ENCODE results near the gene SOD3.

SOD3 gene

DNA sequence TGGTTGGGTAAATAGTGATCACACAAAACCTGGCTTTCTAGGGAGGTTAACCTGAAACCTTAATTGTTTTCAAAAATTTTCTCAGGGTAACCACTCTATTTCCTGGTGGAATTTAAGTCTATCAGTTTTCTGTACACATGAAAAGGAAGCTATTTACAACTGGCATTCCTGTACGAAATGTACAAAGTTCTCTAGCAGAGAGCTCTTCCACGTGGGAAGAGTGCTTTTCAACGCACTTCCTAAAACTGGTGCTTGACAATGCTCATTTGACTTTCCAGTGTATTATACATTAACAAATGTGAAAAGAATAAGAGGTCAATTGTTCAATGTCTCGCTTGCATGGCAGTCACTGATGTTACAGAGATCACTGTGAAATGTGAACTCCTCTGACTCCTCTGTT is 2.8 kb upstream of the SOD3 start:
- H3K27ac ChIP-seq, result no peak overlapping the region
- H3K4me3 ChIP-seq, result no peak overlapping the region
- H3K9me3 ChIP-seq, result no peaks in the 10 kb centered on the region
- no peaks in the 10 kb centered on the region for H3K27me3 ChIP-seq
- no peaks in the 10 kb centered on the region for H3K36me3 ChIP-seq
- peaks cover 21% of the 10 kb centered on the region for H3K4me1 ChIP-seq
- H3K4me2 ChIP-seq, result no peak overlapping the region
- no peaks in the 10 kb centered on the region for H4K20me1 ChIP-seq
- no peak for TF ChIP-seq Cebpa-rat (IDR thresholded peaks at IDR 0.05)
- no peak overlapping the region for H3K9ac ChIP-seq

- Histone ChIP-seq H3K4me3 (no peak overlapping the region), H3K4me2 (peak overlapping the region; percentile 40), H3K27ac (no peak overlapping the region), H3K27me3 (no peaks in the 10 kb centered on the region), H3K9ac (no peak overlapping the region), H3K36me3 (no peaks in the 10 kb centered on the region), H3K9me3 (no peaks in the 10 kb centered on the region), H3K4me1 (peaks cover 25% of the 10 kb centered on the region), H4K20me1 (no peaks in the 10 kb centered on the region)
- TF ChIP-seq Cebpa-rat (IDR thresholded peaks at IDR 0.05), result no peak
These were observed 2.0 kb upstream of the SOD3 start for GRCh38 chr4:24793219-24794005.

DNA sequence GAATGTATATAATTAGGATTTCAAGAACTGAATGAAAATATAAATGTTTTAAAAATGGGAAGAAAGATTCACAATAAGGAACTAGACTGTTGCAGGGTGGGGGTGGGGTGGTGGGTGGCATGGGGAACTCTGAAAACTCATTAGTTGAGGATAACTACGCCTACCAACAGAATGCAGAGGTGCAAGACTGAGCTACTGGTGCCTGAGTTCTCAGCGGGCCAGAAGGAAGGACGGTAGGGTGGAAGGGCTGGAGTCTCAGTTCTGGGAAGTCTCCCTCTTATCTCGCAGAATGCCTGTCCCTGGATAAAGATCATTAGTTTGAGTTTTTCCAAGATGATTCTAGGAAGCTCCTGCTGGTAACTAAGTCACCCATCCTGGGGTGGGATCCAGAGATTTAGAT is 1.3 kb upstream of the SOD3 start:
- Histone ChIP-seq H3K4me3 (no peak overlapping the region), H4K20me1 (no peaks in the 10 kb centered on the region), H3K9me3 (peaks cover under 1% of the 10 kb centered on the region; the same call in 1 of the 2 replicates), H3K9ac (no peak overlapping the region), H3K36me3 (no peaks in the 10 kb centered on the region; the same call in 1 of the 2 replicates), H3K27ac (no peak overlapping the region), H3K4me2 (peak overlapping the region; percentile 14; the same call in 1 of the 2 replicates), H3K27me3 (no peaks in the 10 kb centered on the region), H3K4me1 (peaks cover 25% of the 10 kb centered on the region)
- TF ChIP-seq Cebpa-rat (IDR thresholded peaks at IDR 0.05), result no peak

- Histone ChIP-seq H3K27ac (no peak overlapping the region), H3K27me3 (no peaks in the 10 kb centered on the region), H3K9me3 (peaks cover 4% of the 10 kb centered on the region), H4K20me1 (no peaks in the 10 kb centered on the region), H3K4me1 (peaks cover 30% of the 10 kb centered on the region), H3K36me3 (no peaks in the 10 kb centered on the region; the same call in 1 of the 2 replicates), H3K4me3 (no peak overlapping the region), H3K4me2 (0 out of 2 replicates have a peak overlapping the region, but pooled peaks have one; percentile 14), H3K9ac (no peak overlapping the region)
- TF ChIP-seq Cebpa-rat (IDR thresholded peaks at IDR 0.05), result no peak
These were observed 893 bp upstream of the SOD3 start for GRCh38 chr4:24794480-24794879.

DNA sequence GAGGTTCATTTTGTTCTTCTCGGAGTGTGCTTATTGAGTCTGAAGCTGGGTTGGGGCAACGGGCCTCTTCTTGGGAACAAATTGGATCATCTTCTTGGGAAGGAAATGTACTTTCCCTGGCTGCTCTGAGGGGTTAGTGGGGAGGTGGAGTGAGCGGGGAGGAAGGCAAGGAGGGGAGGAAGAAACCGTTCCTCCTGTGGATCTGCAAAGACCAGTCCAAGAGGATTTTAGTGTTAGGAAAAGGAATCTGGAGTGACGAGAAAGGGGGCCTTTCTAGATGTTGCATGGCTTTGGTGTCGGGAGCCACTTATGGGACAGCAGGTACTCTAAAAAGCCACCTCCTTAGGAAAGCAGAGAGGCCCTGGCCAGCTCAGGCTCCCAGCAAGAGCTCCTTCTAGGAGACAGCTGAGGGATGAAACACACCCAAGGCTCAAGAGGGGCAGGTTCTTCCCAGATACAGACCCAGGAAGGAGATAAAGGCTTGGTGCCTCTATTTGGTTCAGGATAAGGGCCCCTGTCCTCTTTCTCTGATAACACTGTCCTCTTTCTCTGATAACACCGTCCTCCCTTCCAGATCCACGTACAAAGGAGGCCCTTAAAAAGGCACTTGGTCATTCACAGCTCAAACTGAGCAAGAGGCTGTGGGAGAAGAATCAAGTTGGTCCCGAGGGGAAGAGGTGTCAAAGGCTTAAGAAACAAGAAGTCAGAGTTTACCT is 451 bp downstream of the SOD3 start:
- H3K9me3 ChIP-seq, result peaks cover 11% of the 10 kb centered on the region
- H3K27ac ChIP-seq, result peak overlapping the region; percentile 9; the same call in 1 of the 2 replicates
- TF ChIP-seq Cebpa-rat (IDR thresholded peaks at IDR 0.05), result no peak
- no peaks in the 10 kb centered on the region for H3K27me3 ChIP-seq
- H3K4me3 ChIP-seq, result no peak overlapping the region
- no peaks in the 10 kb centered on the region for H4K20me1 ChIP-seq
- H3K36me3 ChIP-seq, result no peaks in the 10 kb centered on the region; the same call in 1 of the 2 replicates
- H3K4me2 ChIP-seq, result no peak overlapping the region
- peaks cover 43% of the 10 kb centered on the region for H3K4me1 ChIP-seq
- H3K9ac ChIP-seq, result no peak overlapping the region

DNA sequence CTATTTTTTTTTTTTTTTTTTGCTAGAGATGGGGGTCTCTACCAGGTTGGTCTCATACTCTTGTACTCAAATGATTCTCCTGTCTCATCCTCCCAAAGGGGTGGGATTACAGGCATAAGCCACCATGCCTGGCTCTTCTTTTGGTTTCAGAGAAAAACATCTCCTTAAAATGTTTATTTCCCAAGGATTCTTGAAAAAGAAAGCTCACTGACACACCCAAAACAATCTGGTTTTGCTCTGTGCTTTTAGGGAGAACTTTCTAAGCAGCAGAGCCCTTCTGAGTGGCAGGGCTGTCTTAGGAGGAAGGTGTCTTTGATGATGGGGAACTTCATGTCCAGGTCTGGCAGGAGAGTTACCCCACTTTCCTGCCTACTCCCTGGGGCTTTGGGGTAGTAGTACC is 1.2 kb downstream of the SOD3 start:
- Histone ChIP-seq H3K4me3 (no peak overlapping the region), H3K9me3 (peaks cover 11% of the 10 kb centered on the region), H3K4me1 (peaks cover 51% of the 10 kb centered on the region), H3K27ac (no peak overlapping the region), H3K4me2 (no peak overlapping the region), H3K27me3 (no peaks in the 10 kb centered on the region), H4K20me1 (no peaks in the 10 kb centered on the region), H3K9ac (no peak overlapping the region), H3K36me3 (no peaks in the 10 kb centered on the region; the same call in 1 of the 2 replicates)
- no peak for TF ChIP-seq Cebpa-rat (IDR thresholded peaks at IDR 0.05)

DNA sequence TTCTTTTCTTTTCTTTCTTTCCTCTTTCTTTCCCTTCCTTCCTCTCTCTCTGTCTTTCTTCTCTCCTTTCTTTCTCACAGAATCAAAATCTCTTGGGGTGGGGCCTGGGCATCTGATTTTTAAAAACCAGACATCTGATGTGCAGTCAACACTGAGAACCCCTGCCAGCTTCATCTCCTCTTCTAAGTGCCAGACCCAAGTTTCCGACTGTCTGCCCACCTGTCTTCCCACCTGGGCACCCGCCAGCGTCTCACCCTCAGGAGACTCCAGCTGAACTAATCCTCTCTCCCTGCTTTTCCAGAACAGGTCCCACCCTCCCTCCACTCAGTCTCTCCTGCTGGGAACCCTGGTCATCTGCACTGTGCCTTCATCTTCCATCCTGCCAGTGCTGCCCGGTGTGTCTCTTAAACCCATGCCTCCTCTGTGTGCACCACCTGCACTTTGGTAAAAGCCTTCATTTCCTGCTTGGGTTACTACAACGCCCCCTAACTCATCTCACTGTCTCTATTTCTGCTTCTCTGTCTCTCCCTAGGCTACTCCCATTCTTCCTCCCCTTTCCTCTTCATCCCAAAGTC is 2.8 kb downstream of the SOD3 start:
- Histone ChIP-seq H3K36me3 (no peaks in the 10 kb centered on the region; the same call in 1 of the 2 replicates), H3K9ac (no peak overlapping the region), H3K27ac (no peak overlapping the region), H4K20me1 (no peaks in the 10 kb centered on the region), H3K4me1 (peaks cover 58% of the 10 kb centered on the region), H3K27me3 (no peaks in the 10 kb centered on the region), H3K9me3 (peaks cover 11% of the 10 kb centered on the region), H3K4me2 (no peak overlapping the region), H3K4me3 (no peak overlapping the region)
- no peak for TF ChIP-seq Cebpa-rat (IDR thresholded peaks at IDR 0.05)

GRCh38 chr4:24799196-24799543 is 3.8 kb downstream of the SOD3 start:
- H3K4me2 ChIP-seq, result no peak overlapping the region
- no peak overlapping the region for H3K9ac ChIP-seq
- no peak overlapping the region for H3K4me3 ChIP-seq
- no peaks in the 10 kb centered on the region; the same call in 1 of the 2 replicates for H3K36me3 ChIP-seq
- no peak overlapping the region for H3K27ac ChIP-seq
- H3K9me3 ChIP-seq, result peaks cover 11% of the 10 kb centered on the region
- H3K4me1 ChIP-seq, result peaks cover 52% of the 10 kb centered on the region
- no peaks in the 10 kb centered on the region for H4K20me1 ChIP-seq
- TF ChIP-seq Cebpa-rat (IDR thresholded peaks at IDR 0.05), result no peak
- no peaks in the 10 kb centered on the region for H3K27me3 ChIP-seq

- Histone ChIP-seq H3K4me2 (peak overlapping the region; percentile 74), H3K27me3 (no peaks in the 10 kb centered on the region), H3K36me3 (no peaks in the 10 kb centered on the region; the same call in 1 of the 2 replicates), H3K9me3 (peaks cover 11% of the 10 kb centered on the region), H3K4me1 (peaks cover 48% of the 10 kb centered on the region), H3K4me3 (0 out of 2 replicates have a peak overlapping the region, but pooled peaks have one; percentile 12), H3K9ac (peak overlapping the region; percentile 27; the same call in 1 of the 2 replicates), H3K27ac (peak overlapping the region; percentile 62), H4K20me1 (no peaks in the 10 kb centered on the region)
- no peak for TF ChIP-seq Cebpa-rat (IDR thresholded peaks at IDR 0.05)
These were observed 4.4 kb downstream of the SOD3 start for GRCh38 chr4:24799544-24800324.

Measured in BLaER1 (cell line).